NCI-H2029 (cell line): ENCODE data around the gene CPZ.

Experiments
- DNase-seq: peaks from one replicate; lab custom pipeline; 2025; lab: John Stamatoyannopoulos, UW

The CPZ gene

GRCh38 chr4:8595237-8596087 is 2.9 kb downstream of the CPZ start:
- DNase-seq = peak; percentile 8

GRCh38 chr4:8596891-8597290 is 4.3 kb downstream of the CPZ start:
- DNase-seq = no peak

DNA sequence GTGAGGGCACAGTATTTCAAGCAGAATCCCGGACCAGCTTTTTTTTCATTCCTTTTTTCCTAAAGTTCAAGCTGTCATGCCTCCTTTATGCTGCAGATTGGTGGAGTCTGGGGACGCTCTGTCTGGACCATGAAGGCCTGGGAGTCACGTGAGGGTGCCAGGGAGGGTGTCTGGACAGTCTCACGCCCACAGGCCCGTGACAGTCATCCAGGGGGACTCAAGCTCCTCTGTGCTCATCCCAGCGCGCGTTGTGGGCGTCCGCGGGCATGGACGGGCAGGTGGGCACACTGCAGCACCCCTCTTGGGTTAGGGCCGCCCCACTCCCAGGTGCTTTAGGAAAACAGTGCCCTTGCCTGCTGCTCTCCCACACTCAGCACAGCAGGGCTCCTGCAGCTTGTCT is 4.8 kb downstream of the CPZ start:
- no peak for DNase-seq

DNA sequence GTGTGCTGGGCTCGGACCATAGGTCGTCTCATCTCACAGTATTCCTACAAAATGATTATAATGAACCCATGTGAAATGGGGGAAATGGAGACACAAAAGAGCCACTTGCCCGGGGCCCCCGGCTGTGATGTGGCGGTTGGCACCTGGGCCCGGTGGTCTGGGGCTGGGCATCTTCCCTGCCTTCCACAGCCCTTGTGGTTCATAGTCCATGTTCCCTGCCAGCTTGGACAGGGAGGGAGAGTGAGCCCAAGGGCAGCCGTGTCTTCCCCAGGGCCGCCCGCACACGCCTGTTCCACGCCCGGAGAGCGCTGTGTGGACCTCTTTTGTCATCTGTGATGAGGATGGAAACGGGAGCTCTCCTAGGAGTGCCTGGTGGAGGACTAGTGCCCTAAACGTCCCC is 5.2 kb downstream of the CPZ start:
- DNase-seq = no peak

DNA sequence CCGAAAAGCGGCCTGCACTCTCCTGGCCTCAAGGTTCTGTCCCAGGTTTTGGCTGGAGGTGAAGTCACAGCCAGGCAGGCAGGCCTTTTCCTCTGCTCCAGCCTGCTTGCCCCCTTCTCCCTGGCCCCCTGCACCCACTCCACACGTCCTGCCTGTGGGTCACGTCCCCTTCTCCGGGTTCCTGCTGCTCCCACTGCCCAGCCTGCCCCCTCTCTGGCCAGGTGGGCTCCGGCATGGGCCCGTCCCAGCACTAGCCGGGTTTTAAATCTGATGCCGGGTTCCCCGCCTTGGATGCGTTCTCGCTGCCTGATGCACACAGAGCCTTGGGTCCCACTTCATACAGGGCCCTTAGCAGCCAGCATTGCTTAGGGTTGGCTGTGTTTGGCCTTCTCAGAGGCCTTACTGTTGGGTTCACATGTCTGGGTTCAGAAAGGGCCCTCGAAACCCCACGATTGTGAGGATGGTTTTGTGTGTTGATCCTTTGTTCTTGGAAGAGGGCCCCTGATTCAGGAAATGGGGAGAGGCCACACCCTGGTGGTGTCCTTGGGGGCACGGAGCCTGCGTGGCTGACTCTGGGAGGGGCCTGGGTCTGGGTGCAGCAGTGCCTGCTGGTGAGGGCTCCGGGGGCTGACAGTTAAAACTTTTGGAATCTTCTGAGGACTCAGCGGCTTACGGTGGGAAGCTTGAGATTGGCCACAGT is 6.0 kb downstream of the CPZ start:
- DNase-seq = no peak

- no peak for DNase-seq
Observed at GRCh38 chr4:8599091-8599460, 6.5 kb downstream of the CPZ start.

- no peak for DNase-seq
Observed at GRCh38 chr4:8599657-8600056, 7.1 kb downstream of the CPZ start.

DNA sequence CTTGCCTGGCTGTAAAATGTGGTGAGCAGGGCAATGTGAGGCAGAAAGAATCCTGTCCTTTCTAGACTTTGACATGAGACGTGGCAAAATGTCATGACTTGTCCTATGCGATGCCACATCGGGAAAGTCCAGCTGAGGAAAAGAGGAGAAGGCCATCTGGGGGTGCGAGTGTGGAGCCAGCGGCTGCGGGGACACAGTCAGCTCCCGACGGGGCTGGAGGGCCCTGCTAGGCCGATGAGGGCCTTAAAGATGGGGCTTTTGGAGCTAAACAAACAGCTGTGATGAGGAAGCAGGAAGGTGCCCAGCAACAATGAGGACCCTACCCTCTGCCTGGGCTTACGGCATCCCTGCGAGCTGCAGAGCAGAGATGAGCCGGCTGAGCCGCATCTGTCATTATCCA is 7.7 kb downstream of the CPZ start:
- DNase-seq = no peak

- DNase-seq = no peak
Observed at GRCh38 chr4:8600686-8601085, 8.1 kb downstream of the CPZ start.

DNA sequence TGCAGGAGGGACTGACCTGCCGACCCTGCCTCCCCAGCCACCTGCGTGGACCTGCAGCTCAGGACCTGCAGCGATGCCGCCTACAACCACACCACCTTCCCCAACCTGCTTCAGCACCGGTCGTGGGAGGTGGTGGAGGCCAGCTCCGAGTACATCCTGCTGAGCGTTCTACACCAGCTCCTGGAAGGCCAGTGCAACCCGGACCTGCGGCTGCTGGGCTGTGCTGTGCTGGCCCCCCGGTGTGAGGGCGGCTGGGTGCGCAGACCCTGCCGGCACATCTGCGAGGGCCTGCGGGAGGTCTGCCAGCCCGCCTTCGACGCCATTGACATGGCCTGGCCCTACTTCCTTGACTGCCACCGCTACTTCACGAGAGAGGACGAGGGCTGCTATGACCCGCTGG is 8.5 kb downstream of the CPZ start:
- no peak for DNase-seq

DNA sequence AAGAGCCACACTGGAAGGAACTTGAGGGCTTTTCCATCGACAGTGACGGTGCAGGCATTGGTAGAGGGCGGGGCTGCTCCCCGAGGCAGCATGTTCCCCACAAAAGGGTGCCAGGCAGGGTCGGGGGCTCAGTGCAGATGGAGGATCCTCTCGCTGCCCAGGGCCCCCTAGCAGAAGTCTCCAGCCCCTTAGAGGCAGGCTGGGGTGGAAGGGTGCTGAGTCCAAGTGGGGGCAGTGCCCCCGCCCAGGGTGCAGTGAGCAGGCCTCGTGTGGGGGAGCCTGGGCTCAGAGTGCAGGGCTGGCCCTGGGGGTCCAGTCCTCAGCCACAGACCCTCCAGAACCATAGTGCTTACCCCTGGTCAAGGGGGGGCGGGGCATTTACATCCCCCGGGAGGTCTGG is 9.0 kb downstream of the CPZ start:
- no peak for DNase-seq

DNA sequence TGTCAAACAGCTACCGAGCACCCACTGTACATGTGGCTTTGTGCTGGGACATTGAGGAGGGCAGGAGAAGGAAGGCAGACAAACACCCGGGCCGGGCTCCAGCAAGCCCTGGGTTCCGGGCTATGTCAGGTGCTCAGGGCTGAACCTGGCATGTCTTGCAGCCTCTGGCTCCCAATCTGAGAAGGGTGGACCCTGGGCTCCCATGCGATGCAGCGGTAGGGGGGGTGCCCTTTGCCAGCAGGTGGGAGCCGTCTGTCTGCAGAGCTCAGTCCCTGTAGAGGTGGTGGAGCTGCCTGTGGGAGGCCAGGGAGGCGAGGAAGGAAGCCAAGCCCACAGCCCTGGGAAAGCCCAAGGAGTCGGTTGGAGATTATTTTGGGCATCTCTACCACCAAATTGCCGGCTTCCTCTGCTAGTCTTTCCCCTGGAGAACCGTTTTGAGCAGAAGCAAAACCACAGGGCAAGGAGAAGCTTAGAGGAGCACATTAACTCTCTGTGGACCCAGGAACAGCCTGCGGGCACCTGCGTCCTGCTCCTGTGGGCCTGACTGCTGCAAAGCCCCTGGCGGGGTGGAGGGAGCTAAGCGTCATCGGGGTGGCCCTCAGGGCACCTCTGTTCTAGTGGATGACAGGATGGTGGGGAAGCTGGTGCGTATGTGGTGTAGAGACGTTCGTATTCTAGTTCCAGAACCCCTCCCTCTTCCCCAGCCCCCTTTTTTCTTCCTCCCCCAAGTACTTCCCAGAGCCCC is 10.3 kb downstream of the CPZ start:
- no peak for DNase-seq

GRCh38 chr4:8603931-8604330 is 11.4 kb downstream of the CPZ start:
- no peak for DNase-seq

DNA sequence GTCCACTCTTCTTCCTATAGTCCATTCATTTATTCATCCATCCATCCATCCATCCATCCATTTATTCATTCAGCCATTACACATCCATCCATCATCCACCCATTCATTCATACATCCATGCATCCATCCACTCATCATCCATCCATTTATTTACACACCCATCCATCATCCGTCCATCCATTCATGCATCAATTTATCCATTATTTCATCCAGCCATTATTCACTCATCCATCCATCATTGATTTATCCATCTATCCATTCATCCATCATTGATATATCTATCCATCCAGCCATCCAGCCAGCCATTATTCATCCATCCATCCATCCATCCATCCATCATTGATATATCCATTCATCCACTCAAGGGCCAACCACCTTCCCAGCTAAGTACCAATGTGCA is 12.7 kb downstream of the CPZ start:
- no peak for DNase-seq

GRCh38 chr4:8606476-8606875 is 13.9 kb downstream of the CPZ start:
- DNase-seq = no peak

DNA sequence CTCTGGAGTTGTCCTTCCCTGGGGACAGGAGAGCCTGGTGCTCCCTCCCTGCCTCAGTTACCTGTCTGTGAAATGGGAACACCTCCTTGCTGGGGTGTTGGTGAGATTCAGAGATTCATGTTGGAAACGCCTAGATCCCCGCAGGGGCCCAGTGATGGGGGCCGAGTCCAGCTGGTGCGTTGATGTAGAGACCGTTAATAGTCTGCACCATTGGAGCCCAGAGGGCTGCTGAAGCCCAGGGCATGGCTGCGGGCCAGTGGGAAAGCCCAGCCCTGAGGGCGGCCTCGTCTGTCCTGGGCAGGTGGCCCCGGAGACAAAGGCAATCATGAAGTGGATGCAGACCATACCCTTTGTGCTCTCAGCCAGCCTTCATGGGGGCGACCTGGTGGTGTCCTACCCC is 14.4 kb downstream of the CPZ start:
- no peak for DNase-seq

- no peak for DNase-seq
Observed at GRCh38 chr4:8607603-8608481, 15.3 kb downstream of the CPZ start.

DNA sequence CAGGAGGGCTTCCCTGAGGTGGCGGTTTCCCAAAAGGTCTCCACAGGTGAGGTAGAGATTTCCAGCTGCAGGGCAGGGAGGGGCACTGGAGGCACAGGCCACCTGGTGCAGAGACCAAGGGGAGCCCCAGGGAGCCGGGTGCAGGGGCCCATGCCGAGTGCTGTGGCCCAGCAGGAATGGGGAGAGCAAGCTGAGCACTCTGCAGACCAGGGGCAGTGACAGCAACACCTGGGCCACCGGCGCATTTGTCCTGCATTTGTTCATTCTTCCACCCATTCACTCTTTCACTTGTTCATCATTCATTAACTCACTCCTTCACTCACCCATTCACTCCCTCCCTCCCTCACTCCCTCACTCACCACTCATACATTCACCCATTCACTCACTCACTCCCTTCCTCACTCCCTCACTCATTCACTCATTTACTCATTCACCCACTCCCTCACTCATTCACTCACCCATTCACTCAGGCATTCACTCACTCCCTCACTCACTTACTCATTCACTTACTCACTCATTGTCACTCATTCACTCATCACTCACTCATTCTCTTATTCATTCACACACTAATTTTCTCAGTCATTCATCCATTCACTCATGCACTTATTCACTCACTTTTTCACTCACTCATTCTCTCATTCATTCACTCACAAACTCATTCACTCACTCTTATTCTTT is 16.3 kb downstream of the CPZ start:
- no peak for DNase-seq

DNA sequence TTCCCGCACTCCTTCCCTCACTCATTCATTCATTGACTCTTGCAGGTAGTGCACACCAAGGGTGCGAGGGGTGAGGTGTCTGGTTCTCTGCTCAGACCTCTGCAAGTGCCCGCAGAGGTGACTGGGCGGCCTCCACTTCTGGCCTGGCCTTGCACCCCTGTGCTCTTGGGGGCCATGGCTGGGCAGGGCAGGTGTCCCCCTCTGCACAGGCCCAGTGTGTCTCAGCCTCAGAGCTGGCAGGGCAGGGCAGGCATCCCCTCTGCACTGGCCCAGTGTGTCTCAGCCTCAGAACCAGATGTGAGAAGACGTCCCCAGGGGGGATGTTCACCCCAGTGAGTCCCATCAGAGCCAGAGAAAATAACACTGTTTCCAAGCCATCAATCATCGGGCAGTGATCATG is 16.8 kb downstream of the CPZ start:
- no peak for DNase-seq

DNA sequence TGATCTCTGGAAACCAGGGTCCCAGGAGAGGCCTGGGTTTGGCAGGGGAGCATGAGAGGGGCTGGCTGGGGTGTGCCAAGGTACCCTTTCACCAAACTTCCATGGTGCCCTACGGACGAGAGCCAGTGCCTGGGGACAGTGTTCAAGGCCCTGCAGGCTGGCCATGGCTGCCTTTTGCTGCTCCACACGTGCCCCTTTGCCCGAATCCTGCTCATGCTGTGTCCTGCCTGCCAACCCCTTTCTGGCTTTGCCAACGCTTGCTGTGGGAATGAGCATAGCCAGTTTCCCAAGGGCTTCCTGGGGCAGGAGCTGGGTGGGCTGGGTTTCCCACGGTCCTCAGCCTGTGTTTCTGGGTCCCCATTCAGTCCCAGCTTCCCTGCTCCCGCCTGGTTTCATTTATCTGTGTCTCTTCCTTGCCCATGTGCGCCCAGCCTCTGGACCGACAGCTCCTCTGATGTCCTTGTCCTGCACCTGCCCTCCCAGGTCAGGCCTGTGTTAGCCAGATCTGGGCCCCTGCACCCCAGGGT is 17.3 kb downstream of the CPZ start:
- DNase-seq = no peak
